ENCODE measurements around the gene ANKRD23.

ANKRD23 gene

GRCh38 chr2:96837575-96837974, 6.2 kb downstream of the ANKRD23 start:
- Histone ChIP-seq H3K36me3 (no peaks in the 10 kb centered on the region), H3K4me1 (no peaks in the 10 kb centered on the region), H3K9me3 (no peaks in the 10 kb centered on the region), H3K27me3 (no peaks in the 10 kb centered on the region), H3K4me3 (ENCODE audit: low read depth, low read length) (no peak overlapping the region)
- no peak for TF ChIP-seq CTCF (IDR thresholded peaks at IDR 0.05; ENCODE audit: low read depth, low read length)
- no peak for DNase-seq

GRCh38 chr2:96835830-96836229, 8.0 kb downstream of the ANKRD23 start:
- Histone ChIP-seq H3K27me3 (no peaks in the 10 kb centered on the region), H3K36me3 (no peaks in the 10 kb centered on the region), H3K4me1 (no peaks in the 10 kb centered on the region), H3K9me3 (no peaks in the 10 kb centered on the region), H3K4me3 (ENCODE audit: low read depth, low read length) (no peak overlapping the region)
- no peak for DNase-seq
- no peak for TF ChIP-seq CTCF (IDR thresholded peaks at IDR 0.05; ENCODE audit: low read depth, low read length)

DNA sequence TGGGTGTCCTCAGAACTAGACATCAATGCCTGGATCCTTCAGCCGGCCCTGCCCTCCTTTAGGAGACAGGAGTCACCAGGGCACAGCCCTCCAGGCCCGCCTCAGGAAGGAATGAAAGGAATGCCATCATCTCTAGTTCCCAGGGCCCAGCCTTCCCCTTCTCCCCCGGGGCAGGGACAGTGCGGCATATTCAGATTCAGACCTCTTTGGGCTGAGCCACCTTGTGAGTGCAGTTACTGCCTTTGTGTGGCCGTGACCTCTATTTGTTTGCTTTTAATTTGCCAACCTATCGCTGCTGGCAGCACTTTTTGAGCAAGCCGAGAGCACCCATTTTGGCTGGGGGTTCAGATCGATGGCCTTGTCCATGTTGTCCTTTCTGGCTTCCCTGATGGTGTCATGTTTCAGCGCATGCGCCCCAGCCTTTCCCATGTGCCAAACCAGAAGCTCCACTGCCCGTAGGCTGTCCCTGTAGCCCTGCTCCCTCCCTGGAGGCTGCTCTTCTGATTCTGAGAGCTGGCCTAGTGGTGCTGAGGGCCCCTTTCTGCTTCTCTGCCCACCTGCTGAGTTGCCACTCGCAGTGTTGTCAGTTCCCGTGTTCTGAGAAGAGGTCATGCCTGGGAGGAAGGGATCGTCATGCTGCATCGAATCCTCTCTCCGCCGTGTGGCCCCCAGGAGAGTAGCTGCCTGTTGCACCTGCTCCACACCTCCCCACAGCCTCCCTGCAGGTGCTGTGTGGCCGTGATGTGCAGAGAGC, 10.9 kb downstream of the ANKRD23 start:
- H3K4me3 ChIP-seq (ENCODE audit: low read depth, low read length), result no peak overlapping the region
- H3K36me3 ChIP-seq, result peaks cover 3% of the 10 kb centered on the region; the same call in 1 of the 2 replicates

GRCh38 chr2:96832408-96832753, 11.4 kb downstream of the ANKRD23 start:
- Histone ChIP-seq H3K27me3 (no peaks in the 10 kb centered on the region), H3K4me3 (ENCODE audit: low read depth, low read length) (no peak overlapping the region), H3K9me3 (no peaks in the 10 kb centered on the region), H3K4me1 (no peaks in the 10 kb centered on the region), H3K36me3 (peaks cover 3% of the 10 kb centered on the region; the same call in 1 of the 2 replicates)
- DNase-seq, result no peak
- no peak for TF ChIP-seq CTCF (IDR thresholded peaks at IDR 0.05; ENCODE audit: low read depth, low read length)

More for the DNA sequence above, 10.9 kb downstream of the ANKRD23 start:
- Histone ChIP-seq H3K27me3 (no peaks in the 10 kb centered on the region), H3K9me3 (no peaks in the 10 kb centered on the region), H3K4me1 (no peaks in the 10 kb centered on the region)
- no peak for TF ChIP-seq CTCF (IDR thresholded peaks at IDR 0.05; ENCODE audit: low read depth, low read length)
- no peak for DNase-seq

GRCh38 chr2:96831679-96832078, 12.1 kb downstream of the ANKRD23 start:
- Histone ChIP-seq H3K27me3 (no peaks in the 10 kb centered on the region), H3K36me3 (peaks cover 3% of the 10 kb centered on the region; the same call in 1 of the 2 replicates), H3K9me3 (no peaks in the 10 kb centered on the region), H3K4me1 (no peaks in the 10 kb centered on the region), H3K4me3 (ENCODE audit: low read depth, low read length) (no peak overlapping the region)
- TF ChIP-seq CTCF (IDR thresholded peaks at IDR 0.05; ENCODE audit: low read depth, low read length), result no peak
- DNase-seq, result no peak

- no peak overlapping the region for H3K4me3 ChIP-seq (ENCODE audit: low read depth, low read length)
- DNase-seq, result no peak
- peaks cover 3% of the 10 kb centered on the region; the same call in 1 of the 2 replicates for H3K36me3 ChIP-seq
- TF ChIP-seq CTCF (IDR thresholded peaks at IDR 0.05; ENCODE audit: low read depth, low read length), result no peak
- no peaks in the 10 kb centered on the region for H3K4me1 ChIP-seq
- no peaks in the 10 kb centered on the region for H3K27me3 ChIP-seq
- H3K9me3 ChIP-seq, result no peaks in the 10 kb centered on the region
Observed at GRCh38 chr2:96830044-96830562, 13.7 kb downstream of the ANKRD23 start.

Data from BE2C (cell line).